Liver (tissue), 2 donors: ENCODE measurements around the gene VAV3.

Experiments
- GABPA ChIP-seq, 2 donors: IDR thresholded peaks in 1 of 2; conservative IDR thresholded peaks in 1 of 2; 2 replicates each; pipeline ENCODE4 v1.6.1; 2016; ENCODE audit warnings: antibody characterized with exemption in 2 of 2, mild to moderate bottlenecking in 1 of 2, moderate library complexity in 1 of 2
- MAX ChIP-seq: IDR thresholded peaks from 2 replicates; pipeline ENCODE4 v1.6.1; 2016; ENCODE audit warnings: antibody characterized with exemption
- TAF1 ChIP-seq: conservative IDR thresholded peaks from 2 replicates; pipeline ENCODE4 v1.6.1; 2016; ENCODE audit warnings: antibody characterized with exemption, mild to moderate bottlenecking
- donor health status: healthy.

GRCh38 chr1:107786203-107786845, 178.7 kb downstream of the VAV3 start:
- no peak for TF ChIP-seq TAF1
- no peak for TF ChIP-seq MAX
- no peak for TF ChIP-seq GABPA (IDR thresholded peaks at IDR 0.05 in 1 of 2, conservative IDR thresholded peaks at IDR 0.05 in 1 of 2)
